IMR-90 (cell line): ENCODE data around the gene TMBIM6.

Experiments used
- CTCF ChIP-seq: conservative IDR thresholded peaks from 2 replicates; pipeline ENCODE4 v1.5.1; 2012; ENCODE audit warnings: mild to moderate bottlenecking, low read depth, low read length, improper control_type of control experiment
- POLR2A ChIP-seq: IDR thresholded peaks from 2 replicates; pipeline ENCODE4 v1.6.1; 2012; ENCODE audit warnings: mild to moderate bottlenecking, low read depth, low read length
- RCOR1 ChIP-seq: IDR thresholded peaks from 2 replicates; pipeline ENCODE4 v1.6.1; 2012; ENCODE audit warnings: mild to moderate bottlenecking, low read length, improper control_type of control experiment; ENCODE audit not compliant: insufficient replicate concordance
- RFX5 ChIP-seq: IDR thresholded peaks from 2 replicates; pipeline ENCODE4 v1.8.0; 2012; ENCODE audit warnings: low read depth, mild to moderate bottlenecking, low read length, moderate library complexity

GRCh38 chr12:49702009-49702408 lies 39.3 kb upstream of the TMBIM6 start:
- no peak for TF ChIP-seq RFX5
- no peak for TF ChIP-seq CTCF
- TF ChIP-seq RCOR1 = no peak
- TF ChIP-seq POLR2A = no peak
